Loucy (cell line): ENCODE results near the gene CDK16.

Source experiments
- H2AFZ ChIP-seq: fragments of 200-600 bp; sonication (generic); 2 replicates; pipeline ENCODE4 v1.6.0; 2016; ENCODE audit warnings: antibody characterized with exemption, mild to moderate bottlenecking, low read length, moderate library complexity
- H3F3A ChIP-seq: fragments of 200-600 bp; 2 replicates; pipeline ENCODE4 v1.6.0; 2016; ENCODE audit warnings: antibody characterized with exemption, low read depth, mild to moderate bottlenecking
- H3K27me3 ChIP-seq: fragments of 200-600 bp; sonication (generic); 2 replicates; pipeline ENCODE4 v1.6.1; 2014; ENCODE audit warnings: low read length, mild to moderate bottlenecking; ENCODE audit not compliant: insufficient read depth, poor library complexity, severe bottlenecking
- H3K36me3 ChIP-seq: fragments of 200-600 bp; sonication (generic); 2 replicates; pipeline ENCODE4 v1.6.1; 2016; ENCODE audit warnings: low read length; ENCODE audit not compliant: insufficient read depth
- H3K4me1 ChIP-seq: fragments of 200-600 bp; sonication (generic); 2 replicates; pipeline ENCODE4 v1.5.1; 2014; ENCODE audit warnings: low read length, mild to moderate bottlenecking; ENCODE audit not compliant: insufficient read depth, poor library complexity, severe bottlenecking
- H3K4me2 ChIP-seq: fragments of 200-600 bp; sonication (generic); 2 replicates; pipeline ENCODE4 v1.6.0; 2014; ENCODE audit warnings: antibody characterized with exemption, low read length, low read depth, mild to moderate bottlenecking; ENCODE audit not compliant: poor library complexity, severe bottlenecking
- H3K4me3 ChIP-seq: fragments of 200-600 bp; sonication (generic); 2 replicates; pipeline ENCODE4 v1.5.1; 2014; ENCODE audit warnings: low read length, mild to moderate bottlenecking, mixed read lengths; ENCODE audit not compliant: poor library complexity, severe bottlenecking
- H3K79me2 ChIP-seq: fragments of 200-600 bp; sonication (generic); 2 replicates; pipeline ENCODE4 v1.6.1; 2014; ENCODE audit warnings: low read length; ENCODE audit not compliant: insufficient read depth
- H3K9ac ChIP-seq: fragments of 200-600 bp; sonication (generic); 2 replicates; pipeline ENCODE4 v1.6.0; 2014; ENCODE audit warnings: mild to moderate bottlenecking, low read depth, low read length, moderate library complexity; ENCODE audit not compliant: poor library complexity, severe bottlenecking
- H3K9me2 ChIP-seq: fragments of 200-600 bp; sonication (generic); replicated peaks from 2 replicates; pipeline ENCODE4 v1.6.1; 2016; ENCODE audit warnings: low read depth, low read length, mixed read lengths
- H3K9me3 ChIP-seq: fragments of 200-600 bp; sonication (generic); 2 replicates; pipeline ENCODE4 v1.6.1; 2014; ENCODE audit warnings: mild to moderate bottlenecking, antibody characterized with exemption, low read length, low read depth; ENCODE audit not compliant: insufficient read depth
- H4K20me1 ChIP-seq: fragments of 200-600 bp; sonication (generic); 2 replicates; pipeline ENCODE4 v1.6.0; 2014; ENCODE audit warnings: antibody characterized with exemption, low read length, mild to moderate bottlenecking; ENCODE audit not compliant: insufficient read depth, poor library complexity, severe bottlenecking
- CTCF ChIP-seq: fragments of 200-600 bp; sonication (generic); conservative IDR thresholded peaks from 2 replicates; pipeline ENCODE4 v1.5.1; 2014; ENCODE audit warnings: mild to moderate bottlenecking, antibody characterized with exemption, low read length
- EZH2phosphoT487 ChIP-seq: fragments of 200-600 bp; IDR thresholded peaks from 2 replicates; pipeline ENCODE4 v1.6.1; 2018; ENCODE audit warnings: antibody characterized with exemption, mild to moderate bottlenecking, moderate library complexity, borderline replicate concordance

The CDK16 gene

GRCh38 chrX:47194194-47194787 is 24.2 kb upstream of the CDK16 start:
- H3K9ac ChIP-seq: peak overlapping the region; percentile 96
- H3K4me2 ChIP-seq: peak overlapping the region; percentile 92
- H3K79me2 ChIP-seq: peaks cover 70% of the 10 kb centered on the region
- peaks cover 40% of the 10 kb centered on the region for H4K20me1 ChIP-seq
- TF ChIP-seq EZH2phosphoT487 (no peak), CTCF (no peak)
- peaks cover 5% of the 10 kb centered on the region for H3K27me3 ChIP-seq
- H2AFZ ChIP-seq: no peak overlapping the region
- H3K9me2 ChIP-seq: no peaks in the 10 kb centered on the region
- H3K4me1 ChIP-seq: peaks cover 28% of the 10 kb centered on the region
- peak overlapping the region; percentile 97 for H3K4me3 ChIP-seq
- no peaks in the 10 kb centered on the region for H3K9me3 ChIP-seq
- H3F3A ChIP-seq: no peaks in the 10 kb centered on the region
- peaks cover 10% of the 10 kb centered on the region; the same call in 1 of the 2 replicates for H3K36me3 ChIP-seq

GRCh38 chrX:47196098-47196497 is 22.4 kb upstream of the CDK16 start:
- peak overlapping the region; percentile 96 for H3K9ac ChIP-seq

GRCh38 chrX:47197526-47197925 is 21.0 kb upstream of the CDK16 start:
- Histone ChIP-seq H3K4me1 (peaks cover 28% of the 10 kb centered on the region), H3K9ac (no peak overlapping the region), H4K20me1 (peaks cover 40% of the 10 kb centered on the region), H3K27me3 (peaks cover 5% of the 10 kb centered on the region), H3K9me2 (no peaks in the 10 kb centered on the region), H3K79me2 (peaks cover 57% of the 10 kb centered on the region), H3K36me3 (peaks cover 39% of the 10 kb centered on the region; the same call in 1 of the 2 replicates), H3F3A (no peaks in the 10 kb centered on the region), H3K9me3 (no peaks in the 10 kb centered on the region), H3K4me3 (peak overlapping the region; percentile 97), H3K4me2 (peak overlapping the region; percentile 92), H2AFZ (no peak overlapping the region)
- TF ChIP-seq EZH2phosphoT487: no peak
- no peak for TF ChIP-seq CTCF

More at GRCh38 chrX:47196098-47196497, 22.4 kb upstream of the CDK16 start:
- Histone ChIP-seq H3K9me2 (no peaks in the 10 kb centered on the region), H3K4me2 (peak overlapping the region; percentile 92), H2AFZ (no peak overlapping the region), H3K36me3 (peaks cover 25% of the 10 kb centered on the region; the same call in 1 of the 2 replicates), H3K9me3 (no peaks in the 10 kb centered on the region), H3K4me3 (peak overlapping the region; percentile 97), H3K79me2 (peaks cover 69% of the 10 kb centered on the region), H3F3A (no peaks in the 10 kb centered on the region), H3K27me3 (peaks cover 5% of the 10 kb centered on the region), H3K4me1 (peaks cover 28% of the 10 kb centered on the region), H4K20me1 (peaks cover 40% of the 10 kb centered on the region)
- TF ChIP-seq EZH2phosphoT487: no peak
- TF ChIP-seq CTCF: no peak
